Measurements from ENCODE around the gene SMARCA5. TPM values are rescaled to one million over a fixed set of nuclear protein-coding genes. Genes with fewer than 3 reads are reported as not detected.

SMARCA5 gene
- total and polyA plus RNA-seq, 10 of the 15 experiments (the other 5 are each of a cell fraction or from before 2014, with no cell fraction given): 21.7 to 69.6 (median 37.4) TPM

DNA sequence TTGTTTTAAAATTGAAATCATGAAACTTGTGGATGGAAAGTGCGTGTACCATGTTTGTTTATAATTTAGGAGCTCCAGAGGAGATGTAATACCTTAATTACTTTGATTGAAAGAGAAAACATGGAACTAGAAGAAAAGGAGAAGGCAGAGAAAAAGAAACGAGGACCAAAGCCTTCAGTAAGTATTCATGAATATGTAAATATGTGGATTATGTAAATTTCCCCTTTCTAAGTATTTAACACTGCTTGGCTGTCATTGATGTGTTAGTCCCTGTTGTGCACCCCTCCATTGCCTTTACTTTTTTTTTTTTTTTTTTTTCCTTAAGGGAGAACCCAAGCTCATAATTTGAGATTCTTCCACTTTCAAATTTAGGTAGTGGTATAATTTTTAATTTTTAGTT is 36.4 kb downstream of the SMARCA5 start (continued):
- no peak for TF ChIP-seq TCF3 (IDR thresholded peaks at IDR 0.05; ENCODE audit: borderline replicate concordance, insufficient read depth, low read depth, low read length)
- TF ChIP-seq, protein P1, sequence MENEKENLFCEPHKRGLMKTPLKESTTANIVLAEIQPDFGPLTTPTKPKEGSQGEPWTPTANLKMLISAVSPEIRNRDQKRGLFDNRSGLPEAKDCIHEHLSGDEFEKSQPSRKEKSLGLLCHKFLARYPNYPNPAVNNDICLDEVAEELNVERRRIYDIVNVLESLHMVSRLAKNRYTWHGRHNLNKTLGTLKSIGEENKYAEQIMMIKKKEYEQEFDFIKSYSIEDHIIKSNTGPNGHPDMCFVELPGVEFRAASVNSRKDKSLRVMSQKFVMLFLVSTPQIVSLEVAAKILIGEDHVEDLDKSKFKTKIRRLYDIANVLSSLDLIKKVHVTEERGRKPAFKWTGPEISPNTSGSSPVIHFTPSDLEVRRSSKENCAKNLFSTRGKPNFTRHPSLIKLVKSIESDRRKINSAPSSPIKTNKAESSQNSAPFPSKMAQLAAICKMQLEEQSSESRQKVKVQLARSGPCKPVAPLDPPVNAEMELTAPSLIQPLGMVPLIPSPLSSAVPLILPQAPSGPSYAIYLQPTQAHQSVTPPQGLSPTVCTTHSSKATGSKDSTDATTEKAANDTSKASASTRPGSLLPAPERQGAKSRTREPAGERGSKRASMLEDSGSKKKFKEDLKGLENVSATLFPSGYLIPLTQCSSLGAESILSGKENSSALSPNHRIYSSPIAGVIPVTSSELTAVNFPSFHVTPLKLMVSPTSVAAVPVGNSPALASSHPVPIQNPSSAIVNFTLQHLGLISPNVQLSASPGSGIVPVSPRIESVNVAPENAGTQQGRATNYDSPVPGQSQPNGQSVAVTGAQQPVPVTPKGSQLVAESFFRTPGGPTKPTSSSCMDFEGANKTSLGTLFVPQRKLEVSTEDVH (IDR thresholded peaks at IDR 0.05; ENCODE audit: low read depth, partially characterized antibody): no peak

GRCh38 chr4:143554728-143555597 is 41.5 kb downstream of the SMARCA5 start:
- H3K9me3 ChIP-seq (replicated peaks; ENCODE audit: control insufficient read depth, insufficient read depth, low read length): no peaks in the 10 kb centered on the region
- H3K4me3 ChIP-seq: no peak overlapping the region
- WGBS (ENCODE audit: insufficient coverage, insufficient replicate concordance, low lambda C conversion rate, missing lambda C conversion rate): 41% methylated on average over 4 of the region's 4 CpGs
- no peaks in the 10 kb centered on the region for H3K27me3 ChIP-seq (replicated peaks in 1 of 2; ENCODE audit: control insufficient read depth in 2 of 2, insufficient read depth in 2 of 2, low read length in 1 of 2)
- DNase-seq (ENCODE audit: low read depth, low spot score): peak; percentile 51
- POLR2A ChIA-PET: interaction anchor here (0.5 to 1.1 kb wide), 4 partner anchors 18 to 44 kb away, joined by 3 to 4 read pairs (median 4); no protein-coding TSS in a partner anchor
- SMC1A ChIA-PET (ENCODE audit: uncharacterized antibody, unreplicated experiment): interaction anchor here (0.9 to 1.3 kb wide), 3 partner anchors 37 to 182 kb away, joined by 3 read pairs; no protein-coding TSS in a partner anchor
- peak overlapping the region; percentile 13; the same call in 1 of the 2 replicates for H3K27ac ChIP-seq (ENCODE audit: control insufficient read depth, insufficient read depth)
- peak; percentile 69 for ATAC-seq
- CTCF ChIA-PET: no interaction called here
- H3K36me3 ChIP-seq (ENCODE audit: control insufficient read depth in 2 of 2, insufficient read depth in 2 of 2, low read length in 1 of 2): peaks cover 0 to 11% of the 10 kb centered on the region in 2 experiments; a peak in 3 of 4 replicates
- no TSS peak for BruUV-seq (replicated peaks)
- H3K4me1 ChIP-seq (ENCODE audit: control insufficient read depth, insufficient read depth, low read length): peaks cover 17% of the 10 kb centered on the region
- H3K79me2 ChIP-seq (ENCODE audit: control insufficient read depth, insufficient read depth, low read length): no peaks in the 10 kb centered on the region
- RAD21 ChIA-PET (ENCODE audit: unreplicated experiment): no interaction called here
- intact Hi-C loops (cut with micrococcal nuclease; ENCODE audit: unreplicated experiment) (loop anchor here (5.0 to 10.0 kb wide), 2 partner anchors 217 to 590 kb away; partner anchors contain the start of gene GYPA), in situ Hi-C loops (cut with MboI) (loop anchor here (25.0 kb wide), 1 partner anchor 357 kb away; the partner anchor contains the start of gene GYPE)
- no peak overlapping the region for H3K9ac ChIP-seq (ENCODE audit: control insufficient read depth, insufficient read depth, low read length)
- peak; percentile 13 for FAIRE-seq
- H3K4me2 ChIP-seq (ENCODE audit: control insufficient read depth, insufficient read depth): peak overlapping the region; percentile 3; the same call in 1 of the 2 replicates
- H2AFZ ChIP-seq (ENCODE audit: control insufficient read depth, low read depth, low read length): no peak overlapping the region
- no peaks in the 10 kb centered on the region for H4K20me1 ChIP-seq (ENCODE audit: control insufficient read depth, insufficient read depth)
- TF ChIP-seq SPI1 (IDR thresholded peaks at IDR 0.05; ENCODE audit: borderline replicate concordance, insufficient read depth, low read depth, low read length): peak; percentile 70
- TF ChIP-seq CREM (IDR thresholded peaks at IDR 0.05; ENCODE audit: low read depth): 0 out of 2 replicates have a peak, but pooled peaks have one; percentile 24
- TF ChIP-seq RELB (IDR thresholded peaks at IDR 0.05; ENCODE audit: low read depth): peak; percentile 47; the same call in 1 of the 2 replicates
- TF ChIP-seq NFIC (IDR thresholded peaks at IDR 0.05; ENCODE audit: low read depth, low read length): peak; percentile 45; the same call in 1 of the 2 replicates
- peak; percentile 15 to 51; a peak in 3 of 4 replicates for TF ChIP-seq IKZF2 (IDR thresholded peaks at IDR 0.05)
- 0 out of 2 replicates have a peak, but pooled peaks have one; percentile 16 for TF ChIP-seq ATF2 (IDR thresholded peaks at IDR 0.05; ENCODE audit: low read length)
- peak in 1 of 2 experiments; percentile 44; a peak in 1 of 4 replicates for TF ChIP-seq ETV6 (conservative IDR thresholded peaks at IDR 0.05 in 1 of 2, IDR thresholded peaks at IDR 0.05 in 1 of 2; ENCODE audit: borderline replicate concordance in 1 of 2, low read depth in 1 of 2)
- TF ChIP-seq SUZ12 (IDR thresholded peaks at IDR 0.05; ENCODE audit: unreplicated experiment): no peak
- TF ChIP-seq RUNX3 (IDR thresholded peaks at IDR 0.05; ENCODE audit: low read length): peak; percentile 61
- TF ChIP-seq POLR2AphosphoS5 (IDR thresholded peaks at IDR 0.05; ENCODE audit: low read length): peak; percentile 55
